SK-N-SH treated with all-trans-retinoic acid at 6 μM for 48 hours (cell line): ENCODE measurements around the gene TSPYL6.

Experiments used
- ATAC-seq: fragments of 200-7000 bp; cut with Tn5 transposase; 3 replicates; pipeline ENCODE4 v1.9.1; 2020; ENCODE audit warnings: mild to moderate bottlenecking, moderate library complexity
- ARNTL ChIP-seq: fragments of 450-650 bp; formaldehyde crosslinking; IDR thresholded peaks from 2 replicates; pipeline ENCODE4 v1.5.0; 2020; ENCODE audit warnings: low read depth, mild to moderate bottlenecking, moderate library complexity, borderline replicate concordance
- BACH2 ChIP-seq: fragments of 250-450 bp; sonication (Bioruptor Pico); IDR thresholded peaks from 2 replicates; pipeline ENCODE4 v1.9.0; 2021; ENCODE audit warnings: mild to moderate bottlenecking, borderline replicate concordance
- ESRRG ChIP-seq: fragments of 250-450 bp; sonication (Bioruptor Pico); IDR thresholded peaks from 2 replicates; pipeline ENCODE4 v1.6.1; 2021; ENCODE audit warnings: mild to moderate bottlenecking
- GLIS3 ChIP-seq: fragments of 250-450 bp; sonication (Bioruptor Pico); IDR thresholded peaks from 2 replicates; pipeline ENCODE4 v1.5.0; 2020; ENCODE audit warnings: mild to moderate bottlenecking, moderate library complexity
- ISL1 ChIP-seq: fragments of 250-450 bp; sonication (Bioruptor Pico); IDR thresholded peaks from 2 replicates; pipeline ENCODE4 v2.1.2; 2022; ENCODE audit warnings: mild to moderate bottlenecking, moderate library complexity
- OSR1 ChIP-seq: fragments of 250-450 bp; sonication (Bioruptor Pico); IDR thresholded peaks from 2 replicates; pipeline ENCODE4 v1.8.0; 2022; ENCODE audit warnings: moderate library complexity, mild to moderate bottlenecking, inconsistent platforms
- PPARA ChIP-seq: fragments of 250-450 bp; sonication (Bioruptor Pico); IDR thresholded peaks from 2 replicates; pipeline ENCODE4 v1.5.0; 2020; ENCODE audit warnings: mild to moderate bottlenecking, borderline replicate concordance
- RARB ChIP-seq: fragments of 250-450 bp; sonication (Bioruptor Pico); IDR thresholded peaks from 2 replicates; pipeline ENCODE4 v1.8.0; 2021; ENCODE audit warnings: mild to moderate bottlenecking, moderate library complexity
- TOX ChIP-seq: fragments of 250-450 bp; sonication (Bioruptor Pico); IDR thresholded peaks from 2 replicates; pipeline ENCODE4 v1.8.0; 2021; ENCODE audit warnings: mild to moderate bottlenecking, moderate library complexity, borderline replicate concordance
- ZC3H10 ChIP-seq: fragments of 250-450 bp; sonication (Bioruptor Pico); IDR thresholded peaks from 2 replicates; pipeline ENCODE4 v1.5.1; 2021; ENCODE audit warnings: mild to moderate bottlenecking, moderate library complexity
- ZFP3 ChIP-seq: fragments of 250-450 bp; sonication (Bioruptor Pico); IDR thresholded peaks from 2 replicates; pipeline ENCODE4 v1.5.0; 2020; ENCODE audit warnings: mild to moderate bottlenecking, moderate library complexity
- ZFP30 ChIP-seq: fragments of 450-650 bp; formaldehyde crosslinking; IDR thresholded peaks from 2 replicates; pipeline ENCODE4 v1.5.0; 2022; ENCODE audit warnings: mild to moderate bottlenecking, moderate library complexity
- ZNF565 ChIP-seq: fragments of 450-650 bp; formaldehyde crosslinking; conservative IDR thresholded peaks from 2 replicates; pipeline ENCODE4 v1.5.0; 2020; ENCODE audit warnings: low read depth, mild to moderate bottlenecking, moderate library complexity
- ZNF70 ChIP-seq: fragments of 450-650 bp; formaldehyde crosslinking; IDR thresholded peaks from 2 replicates; pipeline ENCODE4 v1.5.0; 2020; ENCODE audit warnings: mild to moderate bottlenecking, moderate library complexity
- ZNF8 ChIP-seq: fragments of 450-650 bp; formaldehyde crosslinking; IDR thresholded peaks from 2 replicates; pipeline ENCODE4 v1.5.0; 2020; ENCODE audit warnings: mild to moderate bottlenecking, moderate library complexity
- TF ChIP-seq, protein P1 (sequence below): fragments of 250-450 bp; sonication (Bioruptor Pico); IDR thresholded peaks from 2 replicates; pipeline ENCODE4 v1.5.1; 2020; ENCODE audit warnings: low read depth, mild to moderate bottlenecking, moderate library complexity
- TF ChIP-seq, protein P2 (sequence below): fragments of 250-450 bp; sonication (Bioruptor Pico); IDR thresholded peaks from 2 replicates; pipeline ENCODE4 v1.5.0; 2020; ENCODE audit warnings: mild to moderate bottlenecking, moderate library complexity
- TF ChIP-seq, protein P3 (sequence below): fragments of 250-450 bp; sonication (Bioruptor Pico); IDR thresholded peaks from 2 replicates; pipeline ENCODE4 v1.8.0; 2020; ENCODE audit warnings: mild to moderate bottlenecking, moderate library complexity, borderline replicate concordance
- TF ChIP-seq, protein P4 (sequence below): fragments of 250-450 bp; sonication (Bioruptor Pico); IDR thresholded peaks from 2 replicates; pipeline ENCODE4 v1.8.0; 2021; ENCODE audit warnings: low read depth, mild to moderate bottlenecking, moderate library complexity, borderline replicate concordance

TSPYL6 gene

DNA sequence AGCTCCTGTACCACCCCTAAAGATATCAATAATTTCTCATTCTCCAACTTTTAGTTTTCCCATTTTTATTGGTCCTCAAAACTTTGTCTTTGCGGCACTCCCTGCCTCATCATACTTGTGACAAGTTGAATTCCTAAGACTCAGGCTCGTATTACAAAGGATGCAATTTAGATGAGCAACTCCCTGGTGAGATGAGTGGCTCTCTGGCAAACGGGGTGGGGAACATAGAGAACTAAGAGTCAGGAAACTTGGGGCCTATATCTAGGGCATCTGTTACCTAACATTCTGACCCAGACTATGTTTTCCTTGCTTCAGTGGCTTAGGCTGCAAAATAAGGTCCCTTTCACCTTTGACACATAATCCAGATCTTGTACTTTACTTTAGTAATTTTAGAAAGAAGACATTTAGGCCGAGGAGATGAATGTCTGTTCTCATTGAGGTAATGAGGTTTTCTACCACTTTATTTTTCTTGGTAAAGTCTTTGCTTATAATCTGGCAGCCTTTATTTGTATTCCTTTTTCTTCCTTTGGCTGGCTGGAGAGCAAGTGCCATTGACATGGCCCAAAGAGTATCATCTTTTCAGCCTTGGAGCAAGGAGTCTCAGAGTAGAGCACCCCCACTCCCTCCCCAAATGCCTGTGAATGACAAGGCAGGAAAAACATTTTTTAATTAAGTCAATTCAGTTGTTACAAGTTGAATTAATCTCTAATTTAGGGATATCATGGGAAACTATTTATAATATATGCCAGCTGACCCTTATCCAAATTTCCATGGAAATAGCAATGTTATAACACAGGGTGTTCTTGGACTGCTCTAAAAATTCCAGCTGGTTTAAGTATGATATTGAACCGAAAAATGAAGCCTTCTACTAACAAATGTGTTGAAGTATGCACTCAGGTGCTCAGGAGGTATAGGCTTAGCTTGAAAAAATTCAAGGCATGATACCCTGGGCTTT is 15.2 kb downstream of the TSPYL6 start:
- TF ChIP-seq ZNF70 (no peak), ISL1 (no peak), ZFP30 (no peak), BACH2 (CRISPR knock-in tag) (no peak), TOX (CRISPR knock-in tag) (no peak), RARB (CRISPR knock-in tag) (no peak), ZFP3 (CRISPR knock-in tag) (no peak)
- TF ChIP-seq, protein P1, sequence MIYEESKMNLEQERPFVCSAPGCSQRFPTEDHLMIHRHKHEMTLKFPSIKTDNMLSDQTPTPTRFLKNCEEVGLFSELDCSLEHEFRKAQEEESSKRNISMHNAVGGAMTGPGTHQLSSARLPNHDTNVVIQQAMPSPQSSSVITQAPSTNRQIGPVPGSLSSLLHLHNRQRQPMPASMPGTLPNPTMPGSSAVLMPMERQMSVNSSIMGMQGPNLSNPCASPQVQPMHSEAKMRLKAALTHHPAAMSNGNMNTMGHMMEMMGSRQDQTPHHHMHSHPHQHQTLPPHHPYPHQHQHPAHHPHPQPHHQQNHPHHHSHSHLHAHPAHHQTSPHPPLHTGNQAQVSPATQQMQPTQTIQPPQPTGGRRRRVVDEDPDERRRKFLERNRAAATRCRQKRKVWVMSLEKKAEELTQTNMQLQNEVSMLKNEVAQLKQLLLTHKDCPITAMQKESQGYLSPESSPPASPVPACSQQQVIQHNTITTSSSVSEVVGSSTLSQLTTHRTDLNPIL (CRISPR knock-in tag) = no peak
- TF ChIP-seq, protein P2, sequence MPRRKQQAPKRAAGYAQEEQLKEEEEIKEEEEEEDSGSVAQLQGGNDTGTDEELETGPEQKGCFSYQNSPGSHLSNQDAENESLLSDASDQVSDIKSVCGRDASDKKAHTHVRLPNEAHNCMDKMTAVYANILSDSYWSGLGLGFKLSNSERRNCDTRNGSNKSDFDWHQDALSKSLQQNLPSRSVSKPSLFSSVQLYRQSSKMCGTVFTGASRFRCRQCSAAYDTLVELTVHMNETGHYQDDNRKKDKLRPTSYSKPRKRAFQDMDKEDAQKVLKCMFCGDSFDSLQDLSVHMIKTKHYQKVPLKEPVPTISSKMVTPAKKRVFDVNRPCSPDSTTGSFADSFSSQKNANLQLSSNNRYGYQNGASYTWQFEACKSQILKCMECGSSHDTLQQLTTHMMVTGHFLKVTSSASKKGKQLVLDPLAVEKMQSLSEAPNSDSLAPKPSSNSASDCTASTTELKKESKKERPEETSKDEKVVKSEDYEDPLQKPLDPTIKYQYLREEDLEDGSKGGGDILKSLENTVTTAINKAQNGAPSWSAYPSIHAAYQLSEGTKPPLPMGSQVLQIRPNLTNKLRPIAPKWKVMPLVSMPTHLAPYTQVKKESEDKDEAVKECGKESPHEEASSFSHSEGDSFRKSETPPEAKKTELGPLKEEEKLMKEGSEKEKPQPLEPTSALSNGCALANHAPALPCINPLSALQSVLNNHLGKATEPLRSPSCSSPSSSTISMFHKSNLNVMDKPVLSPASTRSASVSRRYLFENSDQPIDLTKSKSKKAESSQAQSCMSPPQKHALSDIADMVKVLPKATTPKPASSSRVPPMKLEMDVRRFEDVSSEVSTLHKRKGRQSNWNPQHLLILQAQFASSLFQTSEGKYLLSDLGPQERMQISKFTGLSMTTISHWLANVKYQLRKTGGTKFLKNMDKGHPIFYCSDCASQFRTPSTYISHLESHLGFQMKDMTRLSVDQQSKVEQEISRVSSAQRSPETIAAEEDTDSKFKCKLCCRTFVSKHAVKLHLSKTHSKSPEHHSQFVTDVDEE (CRISPR knock-in tag) = no peak
- TF ChIP-seq, protein P3, sequence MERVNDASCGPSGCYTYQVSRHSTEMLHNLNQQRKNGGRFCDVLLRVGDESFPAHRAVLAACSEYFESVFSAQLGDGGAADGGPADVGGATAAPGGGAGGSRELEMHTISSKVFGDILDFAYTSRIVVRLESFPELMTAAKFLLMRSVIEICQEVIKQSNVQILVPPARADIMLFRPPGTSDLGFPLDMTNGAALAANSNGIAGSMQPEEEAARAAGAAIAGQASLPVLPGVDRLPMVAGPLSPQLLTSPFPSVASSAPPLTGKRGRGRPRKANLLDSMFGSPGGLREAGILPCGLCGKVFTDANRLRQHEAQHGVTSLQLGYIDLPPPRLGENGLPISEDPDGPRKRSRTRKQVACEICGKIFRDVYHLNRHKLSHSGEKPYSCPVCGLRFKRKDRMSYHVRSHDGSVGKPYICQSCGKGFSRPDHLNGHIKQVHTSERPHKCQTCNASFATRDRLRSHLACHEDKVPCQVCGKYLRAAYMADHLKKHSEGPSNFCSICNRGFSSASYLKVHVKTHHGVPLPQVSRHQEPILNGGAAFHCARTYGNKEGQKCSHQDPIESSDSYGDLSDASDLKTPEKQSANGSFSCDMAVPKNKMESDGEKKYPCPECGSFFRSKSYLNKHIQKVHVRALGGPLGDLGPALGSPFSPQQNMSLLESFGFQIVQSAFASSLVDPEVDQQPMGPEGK (CRISPR knock-in tag) = no peak
- TF ChIP-seq, all 23 proteins: peak for 0
- no peak for ATAC-seq

DNA sequence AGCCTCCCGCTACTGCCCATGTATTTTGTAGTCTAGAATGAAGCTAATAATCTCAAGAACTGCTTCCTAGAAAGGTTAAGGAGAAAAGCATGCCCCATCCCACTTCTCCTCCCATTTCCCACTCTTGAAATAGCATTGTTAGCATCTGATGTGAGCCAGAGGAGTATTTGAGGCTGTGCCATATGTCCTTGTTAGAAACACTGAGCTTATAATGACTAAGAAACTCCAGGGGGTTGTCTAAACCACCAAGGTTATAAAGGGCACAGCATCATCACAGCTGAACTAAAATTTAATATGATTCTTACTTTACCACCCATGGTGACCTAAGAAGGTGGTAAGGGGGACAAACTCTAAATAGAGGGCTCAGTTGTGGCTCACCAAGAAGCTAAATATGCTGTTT is 16.6 kb downstream of the TSPYL6 start:
- no peak for ATAC-seq
- TF ChIP-seq, protein P4, sequence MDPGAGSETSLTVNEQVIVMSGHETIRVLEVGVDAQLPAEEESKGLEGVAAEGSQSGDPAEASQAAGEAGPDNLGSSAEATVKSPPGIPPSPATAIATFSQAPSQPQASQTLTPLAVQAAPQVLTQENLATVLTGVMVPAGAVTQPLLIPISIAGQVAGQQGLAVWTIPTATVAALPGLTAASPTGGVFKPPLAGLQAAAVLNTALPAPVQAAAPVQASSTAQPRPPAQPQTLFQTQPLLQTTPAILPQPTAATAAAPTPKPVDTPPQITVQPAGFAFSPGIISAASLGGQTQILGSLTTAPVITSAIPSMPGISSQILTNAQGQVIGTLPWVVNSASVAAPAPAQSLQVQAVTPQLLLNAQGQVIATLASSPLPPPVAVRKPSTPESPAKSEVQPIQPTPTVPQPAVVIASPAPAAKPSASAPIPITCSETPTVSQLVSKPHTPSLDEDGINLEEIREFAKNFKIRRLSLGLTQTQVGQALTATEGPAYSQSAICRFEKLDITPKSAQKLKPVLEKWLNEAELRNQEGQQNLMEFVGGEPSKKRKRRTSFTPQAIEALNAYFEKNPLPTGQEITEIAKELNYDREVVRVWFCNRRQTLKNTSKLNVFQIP (CRISPR knock-in tag) = no peak
- TF ChIP-seq RARB (CRISPR knock-in tag) (no peak), ESRRG (CRISPR knock-in tag) (no peak), ARNTL (no peak), ZNF70 (no peak), GLIS3 (CRISPR knock-in tag) (no peak), ZFP30 (no peak), ISL1 (no peak), PPARA (CRISPR knock-in tag) (no peak), ZC3H10 (CRISPR knock-in tag) (no peak), ZFP3 (CRISPR knock-in tag) (no peak), ZNF565 (CRISPR knock-in tag) (no peak), ZNF8 (CRISPR knock-in tag) (no peak), OSR1 (CRISPR knock-in tag) (no peak), TOX (CRISPR knock-in tag) (no peak), BACH2 (CRISPR knock-in tag) (no peak)
- TF ChIP-seq, protein P1 (CRISPR knock-in tag) = no peak
- TF ChIP-seq, protein P3 (CRISPR knock-in tag) = no peak
